ENCODE results near the gene NRL.

NRL gene

GRCh38 chr14:24103451-24103850 lies 11.3 kb downstream of the NRL start:
- Mint-ChIP-seq H3K4me1 (no peaks in the 10 kb centered on the region), H3K36me3 (ENCODE audit: low read depth) (peaks cover 15% of the 10 kb centered on the region), H3K27me3 (ENCODE audit: low read depth) (no peaks in the 10 kb centered on the region), H3K27ac (no peak overlapping the region), H3K9me3 (no peaks in the 10 kb centered on the region), H3K4me3 (no peak overlapping the region)
- TF ChIP-seq, protein P1, sequence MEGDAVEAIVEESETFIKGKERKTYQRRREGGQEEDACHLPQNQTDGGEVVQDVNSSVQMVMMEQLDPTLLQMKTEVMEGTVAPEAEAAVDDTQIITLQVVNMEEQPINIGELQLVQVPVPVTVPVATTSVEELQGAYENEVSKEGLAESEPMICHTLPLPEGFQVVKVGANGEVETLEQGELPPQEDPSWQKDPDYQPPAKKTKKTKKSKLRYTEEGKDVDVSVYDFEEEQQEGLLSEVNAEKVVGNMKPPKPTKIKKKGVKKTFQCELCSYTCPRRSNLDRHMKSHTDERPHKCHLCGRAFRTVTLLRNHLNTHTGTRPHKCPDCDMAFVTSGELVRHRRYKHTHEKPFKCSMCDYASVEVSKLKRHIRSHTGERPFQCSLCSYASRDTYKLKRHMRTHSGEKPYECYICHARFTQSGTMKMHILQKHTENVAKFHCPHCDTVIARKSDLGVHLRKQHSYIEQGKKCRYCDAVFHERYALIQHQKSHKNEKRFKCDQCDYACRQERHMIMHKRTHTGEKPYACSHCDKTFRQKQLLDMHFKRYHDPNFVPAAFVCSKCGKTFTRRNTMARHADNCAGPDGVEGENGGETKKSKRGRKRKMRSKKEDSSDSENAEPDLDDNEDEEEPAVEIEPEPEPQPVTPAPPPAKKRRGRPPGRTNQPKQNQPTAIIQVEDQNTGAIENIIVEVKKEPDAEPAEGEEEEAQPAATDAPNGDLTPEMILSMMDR (IDR thresholded peaks at IDR 0.05; ENCODE audit: unreplicated experiment in 3 of 3): no peak

GRCh38 chr14:24102357-24103048 lies 12.2 kb downstream of the NRL start:
- H3K36me3 Mint-ChIP-seq (ENCODE audit: low read depth): peaks cover 15% of the 10 kb centered on the region
- TF ChIP-seq, protein P1 (IDR thresholded peaks at IDR 0.05; ENCODE audit: unreplicated experiment in 3 of 3): no peak
- no peaks in the 10 kb centered on the region for H3K4me1 Mint-ChIP-seq
- H3K9me3 Mint-ChIP-seq: no peaks in the 10 kb centered on the region
- no peaks in the 10 kb centered on the region for H3K27me3 Mint-ChIP-seq (ENCODE audit: low read depth)
- H3K4me3 Mint-ChIP-seq: no peak overlapping the region
- H3K27ac Mint-ChIP-seq: no peak overlapping the region

DNA sequence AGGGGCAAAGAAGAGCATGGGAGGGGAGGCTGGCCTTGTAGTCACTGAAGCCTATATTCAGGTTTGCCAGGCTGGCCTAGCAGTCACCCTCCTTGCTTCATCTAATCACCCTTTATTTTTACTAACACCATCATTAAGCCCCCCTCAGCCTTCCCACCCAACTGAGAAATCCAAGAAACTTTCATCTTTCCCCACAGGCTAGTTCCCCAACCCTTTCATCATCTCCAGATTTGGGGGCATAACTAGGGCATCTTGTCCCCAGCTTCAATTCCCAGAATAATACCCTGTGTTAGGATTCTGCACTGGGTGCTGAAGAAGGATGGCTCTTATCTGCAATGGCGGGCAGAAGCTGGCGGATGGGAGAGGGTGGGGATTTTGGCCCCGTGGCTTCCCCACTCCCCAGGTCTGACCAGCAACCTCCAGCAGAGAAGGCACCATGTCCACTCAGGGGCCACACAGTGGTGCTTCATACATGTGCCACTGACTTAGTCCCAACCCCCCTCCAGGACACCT lies 13.7 kb downstream of the NRL start:
- Mint-ChIP-seq H3K27ac (no peak overlapping the region), H3K9me3 (no peaks in the 10 kb centered on the region), H3K36me3 (ENCODE audit: low read depth) (peaks cover 15% of the 10 kb centered on the region), H3K27me3 (ENCODE audit: low read depth) (no peaks in the 10 kb centered on the region), H3K4me1 (no peaks in the 10 kb centered on the region), H3K4me3 (no peak overlapping the region)
- TF ChIP-seq, protein P1 (IDR thresholded peaks at IDR 0.05; ENCODE audit: unreplicated experiment in 3 of 3): no peak

DNA sequence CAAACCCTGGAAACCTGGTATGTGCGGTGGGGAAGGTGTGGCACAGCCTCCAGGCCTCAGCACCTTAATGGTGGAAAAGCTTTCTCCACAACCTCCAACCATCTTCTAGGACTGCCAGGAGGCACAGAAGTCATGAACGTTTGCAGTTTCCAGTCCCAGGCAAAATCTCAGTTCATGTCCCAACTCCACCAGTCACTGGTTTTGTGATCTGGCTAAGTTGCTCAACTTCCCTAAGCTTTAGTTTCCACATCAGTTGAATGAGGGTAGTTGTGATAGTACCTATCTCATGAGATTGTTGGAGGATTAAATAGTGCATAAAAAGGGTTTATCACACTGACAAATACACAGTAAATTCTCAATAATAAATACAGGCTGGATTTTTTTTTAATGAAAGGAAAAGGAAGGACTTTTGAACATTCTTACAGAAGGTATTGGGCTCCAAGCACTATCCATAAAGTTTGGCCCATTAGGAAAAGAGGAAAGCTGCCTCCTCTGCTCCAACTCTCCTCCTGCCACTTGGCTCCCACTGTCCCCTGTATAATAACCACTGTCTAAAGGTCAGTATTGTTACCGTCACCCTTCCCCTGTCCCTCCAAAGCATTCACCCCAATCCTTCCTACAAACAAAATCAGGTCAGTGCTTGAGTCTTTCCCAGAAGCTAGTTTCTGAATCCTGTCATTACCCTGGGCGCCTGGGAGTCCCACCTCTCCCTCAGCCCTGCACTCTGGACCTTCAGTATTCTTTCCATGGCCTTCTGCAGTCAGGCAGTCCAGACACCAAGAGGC lies 14.4 kb downstream of the NRL start:
- Mint-ChIP-seq H3K4me1 (peaks cover 4% of the 10 kb centered on the region), H3K4me3 (no peak overlapping the region), H3K36me3 (ENCODE audit: low read depth) (peaks cover 15% of the 10 kb centered on the region), H3K27me3 (ENCODE audit: low read depth) (peaks cover 4% of the 10 kb centered on the region), H3K27ac (no peak overlapping the region), H3K9me3 (no peaks in the 10 kb centered on the region)
- TF ChIP-seq, protein P1 (IDR thresholded peaks at IDR 0.05; ENCODE audit: unreplicated experiment in 3 of 3): no peak

DNA sequence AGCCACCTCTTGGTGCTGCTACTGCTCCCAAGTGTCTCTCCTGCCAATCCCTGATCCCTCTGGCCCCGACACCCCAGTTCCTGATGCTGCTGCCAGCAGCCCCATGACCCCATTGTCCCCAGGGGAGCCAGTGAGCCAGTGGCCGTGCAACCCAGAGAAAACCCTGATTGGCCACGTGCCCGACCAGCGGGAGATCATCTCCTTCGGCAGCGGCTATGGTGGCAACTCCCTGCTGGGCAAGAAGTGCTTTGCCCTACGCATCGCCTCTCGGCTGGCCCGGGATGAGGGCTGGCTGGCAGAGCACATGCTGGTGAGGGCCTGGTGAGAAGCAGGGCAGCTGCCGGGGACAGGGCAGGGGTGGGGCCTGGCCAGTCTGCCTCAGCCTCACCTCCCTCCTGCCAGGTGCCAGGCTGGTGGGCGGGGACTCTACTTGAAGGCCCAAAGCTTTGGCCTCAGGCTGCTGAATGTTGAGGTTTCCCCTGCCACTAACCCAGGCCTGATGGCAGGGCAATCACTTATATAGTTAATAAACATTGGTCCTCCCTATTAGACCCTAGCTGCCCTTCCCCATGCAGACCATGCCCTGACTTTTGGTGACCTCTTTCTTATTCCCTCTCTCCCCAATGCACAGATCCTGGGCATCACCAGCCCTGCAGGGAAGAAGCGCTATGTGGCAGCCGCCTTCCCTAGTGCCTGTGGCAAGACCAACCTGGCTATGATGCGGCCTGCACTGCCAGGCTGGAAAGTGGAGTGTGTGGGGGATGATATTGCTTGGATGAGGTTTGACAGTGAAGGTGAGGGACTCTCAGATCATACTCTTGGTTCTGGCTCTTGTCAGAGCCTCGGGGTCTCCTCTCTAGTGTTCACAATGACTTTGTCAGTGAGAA lies 15.6 kb downstream of the NRL start:
- H3K4me1 Mint-ChIP-seq: peaks cover 15% of the 10 kb centered on the region
- H3K4me3 Mint-ChIP-seq: no peak overlapping the region
- TF ChIP-seq, protein P1 (IDR thresholded peaks at IDR 0.05; ENCODE audit: unreplicated experiment in 3 of 3): no peak
- H3K27me3 Mint-ChIP-seq (ENCODE audit: low read depth): peaks cover 7% of the 10 kb centered on the region
- H3K27ac Mint-ChIP-seq: no peak overlapping the region
- peaks cover 12% of the 10 kb centered on the region for H3K36me3 Mint-ChIP-seq (ENCODE audit: low read depth)
- H3K9me3 Mint-ChIP-seq: no peaks in the 10 kb centered on the region

All from nephron (organoid).